ENCODE data around the gene SPINK13. TPM values are rescaled to one million over a fixed set of nuclear protein-coding genes. Genes with fewer than 3 reads are reported as not detected.
A peak's percentile ranks its signal among the peaks of the same experiment; 100 is the strongest.

Gene SPINK13, protein sequence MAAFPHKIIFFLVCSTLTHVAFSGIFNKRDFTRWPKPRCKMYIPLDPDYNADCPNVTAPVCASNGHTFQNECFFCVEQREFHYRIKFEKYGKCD
- not detected in 2 replicates for total RNA-seq (2011; cell fraction: chromatin; rRNA removed; ENCODE audit: low replicate concordance)
- total RNA-seq (2011; cell fraction: nucleolus; rRNA removed): not detected in 2 replicates
- not detected in 2 replicates for total RNA-seq (2011; cell fraction: nucleoplasm; rRNA removed)
- total RNA-seq (2014; rRNA removed): not detected in 2 replicates
- not detected in 2 replicates for total RNA-seq (2014; rRNA removed; fragmentation: Illumina TruSeq; extraction: Trizol)
- not detected in 2 replicates for total RNA-seq (2015; rRNA removed; fragmentation: Illumina TruSeq; extraction: Trizol)
- total RNA-seq (2021): not detected in 2 replicates
- polyA plus RNA-seq (2011; rRNA removed): 0.07 TPM in 1 of 2 replicates, not detected in the other
- not detected in 2 replicates for polyA plus RNA-seq (2011; cell fraction: cytosol; rRNA removed)
- not detected in 2 replicates for polyA plus RNA-seq (2011; cell fraction: nucleus; rRNA removed)
- polyA plus RNA-seq (2012): not detected in 2 replicates
- polyA plus RNA-seq (2014; fragmentation: Illumina TruSeq; extraction: Trizol): not detected in 2 replicates
- polyA plus RNA-seq (2014; fragmentation: Nextera tagmentation; extraction: Ambion mirVana): not detected
- polyA plus RNA-seq (2014; rRNA removed): not detected in 2 replicates
- not detected in 2 replicates for polyA minus RNA-seq (2011; rRNA and poly(A)+ RNA removed)
- polyA minus RNA-seq (2011; cell fraction: cytosol; rRNA and poly(A)+ RNA removed): not detected in 2 replicates
- polyA minus RNA-seq (2011; cell fraction: nucleus; rRNA and poly(A)+ RNA removed): not detected in 2 replicates
- percentile 9 among the genes with signal in this experiment for Bru-seq, nascent RNA
- not detected for BruChase-seq, experiment 1, labeled RNA remaining after a 2-hour chase
- BruChase-seq, experiment 2, labeled RNA remaining after a 6-hour chase: not detected
- long read RNA-seq, experiment 1: 0 reads
- long read RNA-seq, experiment 2: 0 reads
- long read RNA-seq, experiment 3: 0 reads

DNA sequence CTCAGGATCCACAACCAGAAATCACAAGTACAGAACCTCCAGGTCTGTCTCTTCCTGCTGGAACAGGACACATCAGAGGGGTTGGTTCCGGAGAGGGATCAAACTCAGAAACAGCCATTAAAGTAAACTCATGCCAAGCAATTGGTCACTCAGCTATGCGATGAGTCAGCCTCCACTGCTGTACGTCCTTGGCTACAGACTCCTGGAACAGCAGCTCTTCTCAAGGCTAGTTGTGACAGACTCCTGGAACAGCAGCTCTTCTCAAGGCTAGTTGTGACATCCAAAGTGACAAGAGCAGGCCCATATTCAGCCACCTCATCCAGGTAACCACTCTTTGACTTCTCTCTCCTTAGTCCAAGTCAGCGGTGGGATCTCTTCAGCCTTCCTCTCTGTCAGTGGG is at the start of gene SPINK13:
TSS of gene SPINK13 (plus strand) at position 229 of the 400 bp plus-strand sequence. CDS start 1,279 bp downstream, outside the sequence.
- H3K9me1 ChIP-seq (ENCODE audit: control insufficient read depth, insufficient read depth, low read length): no peaks in the 10 kb centered on the region
- H2AFZ ChIP-seq (ENCODE audit: low read depth, low read length): no peak within 1 kb of the TSS
- no peak within 1 kb of the TSS for H3K9ac ChIP-seq (ENCODE audit: insufficient read depth in 1 of 2, low read depth in 2 of 2, low read length in 2 of 2)
- POLR2A ChIA-PET: interaction anchor here (1.0 to 1.5 kb wide), 2 partner anchors 9 to 13 kb away, joined by 3 read pairs; no protein-coding TSS in a partner anchor
- FAIRE-seq (no peak), ATAC-seq (no peak), DNase-seq (ENCODE audit: extremely low read depth in 1 of 4, low spot score in 3 of 4) (no peak)
- no peaks in the 10 kb centered on the region for H4K20me1 ChIP-seq (replicated peaks; ENCODE audit: control insufficient read depth, insufficient read depth, low read length)
- TF ChIP-seq, protein P1, sequence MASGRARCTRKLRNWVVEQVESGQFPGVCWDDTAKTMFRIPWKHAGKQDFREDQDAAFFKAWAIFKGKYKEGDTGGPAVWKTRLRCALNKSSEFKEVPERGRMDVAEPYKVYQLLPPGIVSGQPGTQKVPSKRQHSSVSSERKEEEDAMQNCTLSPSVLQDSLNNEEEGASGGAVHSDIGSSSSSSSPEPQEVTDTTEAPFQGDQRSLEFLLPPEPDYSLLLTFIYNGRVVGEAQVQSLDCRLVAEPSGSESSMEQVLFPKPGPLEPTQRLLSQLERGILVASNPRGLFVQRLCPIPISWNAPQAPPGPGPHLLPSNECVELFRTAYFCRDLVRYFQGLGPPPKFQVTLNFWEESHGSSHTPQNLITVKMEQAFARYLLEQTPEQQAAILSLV (tag; IDR thresholded peaks at IDR 0.05): no peak
- no peak for TF ChIP-seq JUND (IDR thresholded peaks at IDR 0.05; ENCODE audit: borderline replicate concordance, low read depth, low read length)
- TF ChIP-seq JUND (tag; IDR thresholded peaks at IDR 0.05; ENCODE audit: borderline replicate concordance, low read depth, low read length): peak; percentile 47; the same call in 1 of the 3 replicates
- CTCF ChIA-PET (ENCODE audit: low intra/inter-chr PET ratio): no interaction called here
- no peaks in the 10 kb centered on the region for H3K36me3 ChIP-seq (ENCODE audit: control insufficient read depth, insufficient read depth, low read length)
- BruUV-seq (replicated peaks): no TSS peak
- no peaks in the 10 kb centered on the region for H3K79me2 ChIP-seq (ENCODE audit: control insufficient read depth, insufficient read depth, low read length)
- in situ Hi-C loops (cut with MboI): no loop called here
- H3K4me3 ChIP-seq: no peak within 1 kb of the TSS
- H3K9me3 ChIP-seq (replicated peaks; ENCODE audit: control insufficient read depth, insufficient read depth, low read depth, low read length): no peaks in the 10 kb centered on the region
- intact Hi-C loops (cut with micrococcal nuclease): no loop called here
- H3K4me1 ChIP-seq (replicated peaks in 1 of 2; ENCODE audit: control insufficient read depth in 2 of 2, insufficient read depth in 2 of 2, low read length in 2 of 2): no peaks in the 10 kb centered on the region; a peak in 1 of 5 replicates
- no peaks in the 10 kb centered on the region for H3K27me3 ChIP-seq (ENCODE audit: control insufficient read depth in 2 of 2, insufficient read depth in 2 of 2, low read length in 2 of 2)
- H3K27ac ChIP-seq (ENCODE audit: extremely low read depth, low read depth, low read length): no peak within 1 kb of the TSS
- 0% methylated on average over 4 of the region's 4 CpGs for WGBS (ENCODE audit: insufficient coverage, low coverage, missing lambda C conversion rate)
- H3K4me2 ChIP-seq (ENCODE audit: insufficient read depth, low read length): no peak within 1 kb of the TSS
